Stomach (tissue), 4 donors: Measurements from ENCODE around the gene DCTN2.

Source experiments
- EP300 ChIP-seq: sonication (generic); formaldehyde crosslinking; IDR thresholded peaks from one replicate; pipeline ENCODE4 v1.6.1; 2017; ENCODE audit warnings: antibody characterized with exemption
- POLR2A ChIP-seq, 4 donors: fragments of 450-650 bp; IDR thresholded peaks; one replicate each; pipeline ENCODE4 v1.6.1; 2016; ENCODE audit warnings: antibody characterized with exemption in 4 of 4, control low read depth in 2 of 4, mild to moderate bottlenecking in 1 of 4, moderate library complexity in 1 of 4
- POLR2AphosphoS5 ChIP-seq, 3 donors: sonication (generic); formaldehyde crosslinking; IDR thresholded peaks; one replicate each; pipeline ENCODE4 v1.6.1; 2016; ENCODE audit warnings: antibody characterized with exemption in 3 of 3
- TF ChIP-seq, protein P1 (sequence below), 7 experiments: fragments of 450-650 bp in 4 of 7; fragments of 200-600 bp in 3 of 7; sonication (generic) in 3 of 7; IDR thresholded peaks; one replicate each; pipeline ENCODE4 v1.5.1; 2016 to 2019; ENCODE audit warnings: antibody characterized with exemption in 7 of 7, control low read depth in 2 of 7, mild to moderate bottlenecking in 1 of 7

- TF ChIP-seq, protein P1, sequence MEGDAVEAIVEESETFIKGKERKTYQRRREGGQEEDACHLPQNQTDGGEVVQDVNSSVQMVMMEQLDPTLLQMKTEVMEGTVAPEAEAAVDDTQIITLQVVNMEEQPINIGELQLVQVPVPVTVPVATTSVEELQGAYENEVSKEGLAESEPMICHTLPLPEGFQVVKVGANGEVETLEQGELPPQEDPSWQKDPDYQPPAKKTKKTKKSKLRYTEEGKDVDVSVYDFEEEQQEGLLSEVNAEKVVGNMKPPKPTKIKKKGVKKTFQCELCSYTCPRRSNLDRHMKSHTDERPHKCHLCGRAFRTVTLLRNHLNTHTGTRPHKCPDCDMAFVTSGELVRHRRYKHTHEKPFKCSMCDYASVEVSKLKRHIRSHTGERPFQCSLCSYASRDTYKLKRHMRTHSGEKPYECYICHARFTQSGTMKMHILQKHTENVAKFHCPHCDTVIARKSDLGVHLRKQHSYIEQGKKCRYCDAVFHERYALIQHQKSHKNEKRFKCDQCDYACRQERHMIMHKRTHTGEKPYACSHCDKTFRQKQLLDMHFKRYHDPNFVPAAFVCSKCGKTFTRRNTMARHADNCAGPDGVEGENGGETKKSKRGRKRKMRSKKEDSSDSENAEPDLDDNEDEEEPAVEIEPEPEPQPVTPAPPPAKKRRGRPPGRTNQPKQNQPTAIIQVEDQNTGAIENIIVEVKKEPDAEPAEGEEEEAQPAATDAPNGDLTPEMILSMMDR (IDR thresholded peaks at IDR 0.05), result no peak
- TF ChIP-seq EP300, result no peak
- no peak for TF ChIP-seq POLR2A (IDR thresholded peaks at IDR 0.05)
- TF ChIP-seq POLR2AphosphoS5 (IDR thresholded peaks at IDR 0.05), result no peak
Observed at GRCh38 chr12:57515408-57515933, 31.5 kb downstream of the DCTN2 start.
